Measurements from ENCODE around the gene PPP1R26.

PPP1R26 gene

DNA sequence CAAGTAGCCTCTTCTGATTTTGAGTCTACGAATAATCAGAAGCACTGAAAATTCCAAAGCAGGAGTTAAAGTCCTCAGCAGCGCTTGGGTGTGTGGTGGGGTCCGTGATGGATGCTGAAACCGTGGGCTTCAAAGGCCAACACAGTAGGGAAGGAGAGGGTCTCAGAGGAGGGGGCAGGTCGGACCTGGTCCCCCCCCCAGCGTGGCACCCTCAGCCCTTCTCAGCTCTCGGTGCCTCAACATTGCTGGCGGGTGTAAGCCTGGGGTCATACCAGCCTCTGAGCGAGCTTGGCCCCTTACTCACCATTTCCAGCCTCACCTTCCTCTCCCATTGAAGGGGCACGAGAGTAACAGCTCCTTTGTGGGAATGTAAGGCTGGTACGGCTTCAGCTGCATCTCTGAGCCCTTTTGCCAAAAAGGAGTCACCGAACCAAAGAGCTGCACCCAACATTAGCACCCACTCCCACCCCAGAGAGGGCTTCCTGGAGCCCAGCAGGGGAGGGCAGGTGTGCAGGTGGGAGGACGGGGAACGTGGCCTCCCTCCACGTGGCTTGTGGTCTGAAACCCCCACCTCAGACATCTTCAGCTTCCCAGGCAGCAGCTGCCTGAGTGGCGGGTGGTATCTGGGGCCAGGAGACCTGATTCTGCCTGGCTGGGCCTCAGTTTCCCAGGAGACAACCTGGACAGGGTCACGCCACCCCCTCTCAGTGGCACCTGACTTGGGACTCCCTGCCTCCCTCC lies 34.9 kb downstream of the PPP1R26 start:
- no peak for TF ChIP-seq CTCF (conservative IDR thresholded peaks at IDR 0.05)
- H3K27ac ChIP-seq: no peak overlapping the region

- no peak for TF ChIP-seq CTCF (conservative IDR thresholded peaks at IDR 0.05)
- H3K27ac ChIP-seq: no peak overlapping the region
Measured at GRCh38 chr9:135515083-135515951, 35.7 kb downstream of the PPP1R26 start.

GRCh38 chr9:135516132-135516860 lies 36.7 kb downstream of the PPP1R26 start:
- TF ChIP-seq CTCF (conservative IDR thresholded peaks at IDR 0.05): no peak
- H3K27ac ChIP-seq: no peak overlapping the region

DNA sequence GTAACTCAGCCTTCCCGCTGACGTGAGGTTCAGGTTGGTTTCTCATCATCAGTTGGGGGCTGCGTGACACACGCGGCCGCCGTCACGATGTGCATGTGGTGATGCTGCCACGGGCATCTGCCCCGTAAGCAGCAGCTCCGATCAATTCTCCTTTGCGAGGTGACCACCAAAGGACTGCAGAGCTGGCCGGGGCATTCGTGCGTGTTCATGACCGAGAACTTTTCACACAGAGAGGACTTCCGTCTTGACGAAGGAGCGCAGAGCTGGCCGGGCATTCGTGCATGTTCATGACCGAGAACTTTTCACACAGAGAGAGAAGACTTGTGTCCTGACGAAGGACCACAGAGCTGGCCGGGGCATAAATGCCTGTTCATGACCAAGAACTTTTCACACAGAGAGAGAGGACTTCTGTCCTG lies 37.8 kb downstream of the PPP1R26 start:
- no peak for TF ChIP-seq CTCF (conservative IDR thresholded peaks at IDR 0.05)
- no peak overlapping the region for H3K27ac ChIP-seq

DNA sequence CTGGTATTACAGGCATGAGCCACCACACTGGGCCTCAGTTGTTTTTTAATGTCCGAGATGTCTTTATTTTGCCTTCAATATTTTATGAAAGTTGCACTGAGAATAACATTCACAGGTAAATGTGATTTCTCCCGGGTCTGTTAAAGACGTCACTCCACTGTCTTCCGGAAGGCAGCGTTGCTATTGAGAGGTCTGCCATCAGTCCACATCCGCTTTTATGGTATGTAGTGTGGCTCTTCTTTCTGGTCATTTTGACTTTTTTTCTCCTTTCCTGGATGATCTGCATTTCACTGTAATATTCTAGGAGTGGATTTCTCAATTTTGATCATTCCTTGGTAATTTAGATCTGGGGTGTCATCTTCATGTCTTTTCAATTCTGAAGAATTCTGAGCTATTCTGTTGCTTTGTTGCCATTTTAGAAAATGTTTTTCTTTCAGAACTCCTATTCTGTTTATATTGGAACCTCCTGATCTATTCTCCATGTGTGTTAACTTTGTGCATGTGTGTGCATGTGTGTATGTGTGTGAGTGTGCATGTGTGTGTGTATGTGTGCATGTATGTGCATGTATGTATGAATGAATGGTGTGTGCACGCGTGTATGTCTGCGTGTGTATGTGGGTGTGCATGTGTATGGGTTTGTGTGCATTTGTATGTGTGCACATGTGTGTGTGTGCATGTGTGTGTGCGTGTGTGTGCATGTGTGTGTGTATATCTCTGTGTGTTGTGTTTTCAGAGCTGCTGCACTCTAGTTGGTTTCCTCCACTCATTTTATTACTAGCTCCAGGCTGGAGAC lies 39.8 kb downstream of the PPP1R26 start:
- H3K27ac ChIP-seq: no peak overlapping the region
- TF ChIP-seq CTCF (conservative IDR thresholded peaks at IDR 0.05): no peak

- H3K27ac ChIP-seq: no peak within 1 kb of the TSS
- TF ChIP-seq CTCF (conservative IDR thresholded peaks at IDR 0.05): no peak
Measured at GRCh38 chr9:135520916-135521607, 41.5 kb downstream of the PPP1R26 start, which contains the start of gene LCN1. Gene LCN1 (plus strand): TSS chr9:135521440. CDS start chr9:135521498, 58 bp downstream.
